ENCODE data around the gene LIPC. TPM values are rescaled to one million over a fixed set of nuclear protein-coding genes. Genes with fewer than 3 reads are reported as not detected.

LIPC gene
- total RNA-seq, 1 experiment from 2014 or later, result not detected

GRCh38 chr15:58476525-58477162, 44.9 kb downstream of the LIPC start:
- no peak for DNase-seq (ENCODE audit: low read depth, low spot score)
- in situ Hi-C loops (cut with HindIII; ENCODE audit: low pct_unique_long_range_greater_than_20kb, low sequenced_read_pairs), result no loop called here

DNA sequence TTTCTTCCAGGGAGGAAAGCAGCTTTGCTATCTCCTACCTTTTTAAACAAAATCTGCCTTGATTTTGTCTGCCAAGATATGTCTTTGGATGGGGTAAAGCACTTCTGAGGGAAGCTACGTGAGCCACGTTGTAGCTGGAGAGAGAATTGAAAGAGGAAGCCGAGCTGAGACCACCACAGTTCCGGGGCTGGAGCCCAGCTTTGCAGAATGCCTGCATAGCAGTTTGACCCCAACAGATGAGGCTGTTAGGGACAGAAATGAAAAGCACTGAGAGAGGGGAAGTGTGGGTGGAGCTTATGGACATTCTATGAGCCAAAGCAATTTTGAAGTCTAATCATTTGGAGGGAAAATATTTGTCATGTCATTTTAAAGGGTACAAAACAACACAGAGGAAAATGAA, 45.4 kb downstream of the LIPC start:
- in situ Hi-C loops (cut with HindIII; ENCODE audit: low pct_unique_long_range_greater_than_20kb, low sequenced_read_pairs), result no loop called here
- no peak for DNase-seq (ENCODE audit: low read depth, low spot score)

DNA sequence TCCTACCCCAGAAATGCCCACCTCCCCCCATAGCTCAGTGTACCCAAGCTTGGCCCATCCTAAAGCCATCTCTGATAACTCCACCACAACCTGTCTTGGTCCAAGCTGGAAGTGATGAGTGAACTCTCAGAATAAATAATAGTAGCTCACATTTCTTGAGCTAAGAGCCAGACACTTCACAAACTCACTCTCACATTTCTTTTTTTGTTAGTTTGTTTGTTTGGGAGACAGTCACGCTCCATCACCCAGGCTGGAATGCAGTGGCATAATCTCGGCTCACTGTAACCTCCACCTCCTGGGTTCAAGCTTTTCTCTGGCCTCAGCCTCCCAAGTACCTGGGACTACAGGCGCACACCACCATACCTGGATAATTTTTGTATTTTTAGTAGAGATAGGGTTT, 46.2 kb downstream of the LIPC start:
- DNase-seq (ENCODE audit: low read depth, low spot score), result no peak
- in situ Hi-C loops (cut with HindIII; ENCODE audit: low pct_unique_long_range_greater_than_20kb, low sequenced_read_pairs), result no loop called here

DNA sequence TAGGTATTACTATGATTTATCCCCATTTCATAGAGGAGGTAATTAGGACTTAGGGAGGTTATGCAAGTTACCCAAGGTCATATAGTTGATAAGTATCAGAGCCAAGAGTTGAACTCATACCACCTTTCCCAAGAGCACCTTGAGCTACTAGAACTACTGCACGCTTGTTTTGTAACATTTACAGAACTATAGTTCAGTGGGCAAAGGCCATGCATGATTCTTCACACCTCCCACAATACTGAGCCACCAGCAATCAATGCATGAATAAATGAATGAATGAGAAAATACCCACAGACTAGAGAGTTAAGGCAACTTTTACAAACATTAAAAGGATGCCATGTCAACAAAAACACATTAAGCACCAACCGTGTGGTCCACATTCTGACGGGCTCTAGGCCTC, 46.8 kb downstream of the LIPC start:
- in situ Hi-C loops (cut with HindIII; ENCODE audit: low pct_unique_long_range_greater_than_20kb, low sequenced_read_pairs), result no loop called here

DNA sequence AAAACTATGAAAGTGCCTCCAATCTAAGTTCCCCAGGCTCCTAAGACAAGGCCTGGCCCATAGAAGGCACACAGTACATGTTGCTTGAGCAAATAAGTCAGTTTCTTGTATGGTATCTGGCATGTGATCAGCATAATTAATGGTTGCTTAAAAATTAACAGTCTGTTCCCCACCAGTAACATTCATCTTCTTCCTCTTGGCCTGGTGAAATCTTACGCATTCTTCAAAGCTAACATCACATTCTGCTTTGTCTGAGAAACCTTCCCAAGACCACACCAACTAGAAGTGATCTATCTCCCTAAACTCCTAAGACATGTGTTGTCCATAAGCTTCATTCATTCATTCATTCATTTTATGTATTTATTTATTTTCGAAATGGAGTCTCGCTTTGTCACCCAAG, 48.1 kb downstream of the LIPC start:
- no peak for DNase-seq (ENCODE audit: low read depth, low spot score)
- in situ Hi-C loops (cut with HindIII; ENCODE audit: low pct_unique_long_range_greater_than_20kb, low sequenced_read_pairs), result no loop called here

More for the DNA sequence above, 46.8 kb downstream of the LIPC start:
- DNase-seq (ENCODE audit: low read depth, low spot score), result no peak

GRCh38 chr15:58483376-58483775, 51.6 kb downstream of the LIPC start:
- DNase-seq (ENCODE audit: low read depth, low spot score), result no peak
- in situ Hi-C loops (cut with HindIII; ENCODE audit: low pct_unique_long_range_greater_than_20kb, low sequenced_read_pairs), result no loop called here

- in situ Hi-C loops (cut with HindIII; ENCODE audit: low pct_unique_long_range_greater_than_20kb, low sequenced_read_pairs), result no loop called here
- DNase-seq (ENCODE audit: low read depth, low spot score), result no peak
These were observed 53.2 kb downstream of the LIPC start for GRCh38 chr15:58484791-58485600.

DNA sequence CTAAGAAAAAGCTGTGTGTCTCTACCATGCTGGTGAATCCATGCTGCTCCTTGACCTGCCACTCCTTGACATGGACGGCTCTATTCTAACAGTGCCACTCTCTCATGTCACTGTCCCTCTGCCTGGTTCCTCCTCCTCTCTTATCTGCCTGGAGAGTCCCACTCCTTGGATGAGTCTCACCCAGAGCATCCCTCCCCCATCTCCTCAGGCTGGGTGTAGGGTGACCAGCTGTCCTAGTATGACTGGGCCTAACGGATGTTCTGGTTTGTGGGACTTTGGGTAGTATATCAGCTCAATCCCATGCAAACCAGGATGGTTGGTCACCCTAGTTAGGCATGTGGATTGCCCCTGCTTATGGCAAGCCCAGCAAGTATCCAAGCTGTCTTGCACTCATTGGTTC, 54.3 kb downstream of the LIPC start:
- DNase-seq (ENCODE audit: low read depth, low spot score), result no peak
- in situ Hi-C loops (cut with HindIII; ENCODE audit: low pct_unique_long_range_greater_than_20kb, low sequenced_read_pairs), result no loop called here

DNA sequence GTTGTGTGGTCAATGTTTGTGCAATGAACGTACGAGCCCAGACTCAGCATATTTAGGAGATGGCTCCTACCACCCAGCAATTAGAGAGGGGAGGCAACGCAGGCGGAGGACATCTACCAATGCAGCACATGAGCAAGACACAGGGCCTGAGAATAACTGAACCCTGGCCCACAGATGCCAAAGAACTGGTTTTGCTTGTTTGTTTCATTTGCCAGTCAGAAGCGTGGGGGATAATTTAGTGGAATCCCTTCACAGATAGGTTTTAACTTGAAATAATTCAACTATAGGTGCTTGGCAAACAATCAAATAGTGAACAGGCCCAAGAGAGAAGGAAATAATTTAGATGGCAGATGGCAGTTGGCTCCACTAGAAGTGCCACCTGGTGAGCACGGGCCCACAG, 54.8 kb downstream of the LIPC start:
- in situ Hi-C loops (cut with HindIII; ENCODE audit: low pct_unique_long_range_greater_than_20kb, low sequenced_read_pairs), result no loop called here
- no peak for DNase-seq (ENCODE audit: low read depth, low spot score)

DNA sequence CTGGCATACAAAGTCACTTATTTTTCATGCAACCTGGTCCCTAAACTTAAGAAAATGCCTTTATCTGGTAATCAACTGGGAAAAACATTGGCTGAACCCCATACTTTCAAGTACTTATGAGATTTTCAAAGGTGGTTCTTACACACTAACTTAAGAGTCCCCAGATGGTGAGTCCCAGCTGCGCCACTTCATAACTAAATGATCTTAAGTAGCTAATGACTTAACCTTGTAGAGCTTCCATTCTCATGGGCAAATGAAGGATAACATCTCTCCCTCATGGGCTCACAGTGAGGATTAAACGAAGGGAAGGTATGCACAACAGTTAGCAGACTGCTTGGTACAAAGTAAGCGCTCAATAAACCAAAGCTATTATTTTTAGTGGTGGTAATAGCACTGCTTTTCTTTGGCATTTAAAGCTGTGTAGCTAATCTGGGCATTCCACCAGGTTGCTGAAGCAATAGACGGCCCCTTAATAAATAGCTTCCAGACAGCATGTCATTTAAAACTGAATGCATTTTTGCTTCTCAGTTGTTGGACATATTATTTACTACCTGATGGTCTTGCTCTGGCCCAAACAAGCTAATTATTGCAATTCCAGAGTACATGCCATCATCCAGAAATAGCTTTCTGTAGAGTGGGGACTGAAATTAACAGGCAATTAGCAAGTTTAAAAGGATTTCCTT, 55.4 kb downstream of the LIPC start:
- DNase-seq (ENCODE audit: low read depth, low spot score), result no peak
- in situ Hi-C loops (cut with HindIII; ENCODE audit: low pct_unique_long_range_greater_than_20kb, low sequenced_read_pairs), result no loop called here

- DNase-seq (ENCODE audit: low read depth, low spot score), result no peak
- in situ Hi-C loops (cut with HindIII; ENCODE audit: low pct_unique_long_range_greater_than_20kb, low sequenced_read_pairs), result no loop called here
These were observed 55.9 kb downstream of the LIPC start for GRCh38 chr15:58487724-58488120.

DNA sequence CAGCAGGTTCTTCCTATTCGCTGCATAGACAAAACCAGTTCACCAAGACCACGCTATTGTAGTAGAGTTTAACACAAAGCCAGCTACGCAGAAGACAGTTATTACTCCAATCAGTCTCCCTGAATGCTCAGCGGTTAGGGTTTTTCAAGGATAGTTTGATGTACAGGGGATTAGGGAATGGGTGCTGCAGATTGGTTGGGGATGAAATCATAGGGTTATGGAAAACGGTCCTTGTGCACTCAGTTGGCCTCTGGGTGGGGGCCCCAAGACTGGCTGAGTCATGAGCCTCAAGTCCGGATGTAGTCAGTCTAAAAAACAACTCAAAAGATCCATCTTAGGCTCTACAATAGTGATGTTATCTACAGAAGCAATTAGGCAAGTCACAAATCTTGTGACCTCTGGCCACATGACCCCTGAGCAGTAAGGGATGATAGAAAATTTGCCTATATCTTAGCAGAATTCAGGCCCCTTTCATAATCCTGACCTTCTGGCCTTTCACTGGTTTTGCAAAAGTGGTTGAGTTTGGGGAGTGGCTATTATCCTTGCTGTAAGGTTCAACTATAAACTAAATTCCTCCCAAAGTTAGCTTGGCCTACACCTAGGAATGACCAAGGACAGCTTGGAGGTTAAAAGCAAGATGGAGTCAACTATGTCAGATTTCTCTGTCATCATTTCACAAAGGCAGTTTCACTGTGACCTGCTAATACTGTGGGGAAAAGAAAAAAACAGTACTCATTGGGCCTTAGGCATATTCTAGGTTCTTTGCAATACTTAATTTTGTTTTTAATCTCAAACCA, 57.7 kb downstream of the LIPC start:
- in situ Hi-C loops (cut with HindIII; ENCODE audit: low pct_unique_long_range_greater_than_20kb, low sequenced_read_pairs), result no loop called here
- DNase-seq (ENCODE audit: low read depth, low spot score), result no peak

GRCh38 chr15:58490086-58490887, 58.5 kb downstream of the LIPC start:
- DNase-seq (ENCODE audit: low read depth, low spot score), result no peak
- in situ Hi-C loops (cut with HindIII; ENCODE audit: low pct_unique_long_range_greater_than_20kb, low sequenced_read_pairs), result no loop called here

GRCh38 chr15:58490888-58491473, 59.2 kb downstream of the LIPC start:
- in situ Hi-C loops (cut with HindIII; ENCODE audit: low pct_unique_long_range_greater_than_20kb, low sequenced_read_pairs), result no loop called here
- DNase-seq (ENCODE audit: low read depth, low spot score), result no peak

DNA sequence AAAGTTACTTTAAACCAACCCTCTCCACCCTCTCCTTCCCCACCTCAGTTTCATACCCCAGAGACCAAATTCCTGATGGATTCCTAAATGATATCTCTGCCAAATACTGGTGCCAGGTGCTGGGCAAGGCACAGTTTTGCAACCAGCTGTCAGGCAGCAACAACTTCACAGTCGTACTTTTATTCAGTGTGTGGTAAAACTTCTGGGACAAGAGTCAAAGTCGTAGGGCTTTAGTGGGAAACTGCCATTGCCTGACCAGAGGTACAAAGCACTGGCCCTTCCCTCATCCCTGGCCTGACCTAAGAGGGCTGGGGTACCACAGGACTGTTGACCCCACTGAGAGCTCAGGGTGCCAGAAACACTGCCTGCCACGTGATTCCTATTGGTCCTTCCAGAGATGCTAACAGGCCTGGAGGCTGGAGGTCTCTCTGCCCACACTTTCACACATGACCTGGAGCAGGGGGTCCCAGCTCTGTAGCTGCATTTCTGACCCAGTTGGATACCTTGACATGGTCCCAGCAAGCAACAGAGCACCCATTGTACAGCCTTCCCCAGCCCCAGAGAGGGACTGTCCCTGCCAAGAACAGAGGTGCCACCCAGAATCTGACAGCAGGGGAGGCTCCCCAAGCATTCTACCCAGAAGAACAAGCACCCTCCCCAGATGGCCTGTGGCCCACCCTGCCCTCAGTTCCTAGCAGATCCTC, 59.9 kb downstream of the LIPC start:
- no peak for DNase-seq (ENCODE audit: low read depth, low spot score)
- in situ Hi-C loops (cut with HindIII; ENCODE audit: low pct_unique_long_range_greater_than_20kb, low sequenced_read_pairs), result no loop called here

- DNase-seq (ENCODE audit: low read depth, low spot score), result no peak
- in situ Hi-C loops (cut with HindIII; ENCODE audit: low pct_unique_long_range_greater_than_20kb, low sequenced_read_pairs), result no loop called here
These were observed 61.0 kb downstream of the LIPC start for GRCh38 chr15:58492661-58493397.
